IPS DF 19.7 (cell line): ENCODE measurements around the gene SUGCT.
A peak's percentile ranks its signal among the peaks of the same experiment; 100 is the strongest.
"Not testable (repeated sequence)": the region's sequence is repeated elsewhere in the genome, so short reads cannot be mapped to it uniquely, and the experiment has no call there.

ENCODE experiments used
- DNase-seq: peaks from one replicate; pipeline ENCODE4 v3.0.0-alpha.2; 2013; ENCODE audit warnings: low read depth, low spot score

SUGCT gene

DNA sequence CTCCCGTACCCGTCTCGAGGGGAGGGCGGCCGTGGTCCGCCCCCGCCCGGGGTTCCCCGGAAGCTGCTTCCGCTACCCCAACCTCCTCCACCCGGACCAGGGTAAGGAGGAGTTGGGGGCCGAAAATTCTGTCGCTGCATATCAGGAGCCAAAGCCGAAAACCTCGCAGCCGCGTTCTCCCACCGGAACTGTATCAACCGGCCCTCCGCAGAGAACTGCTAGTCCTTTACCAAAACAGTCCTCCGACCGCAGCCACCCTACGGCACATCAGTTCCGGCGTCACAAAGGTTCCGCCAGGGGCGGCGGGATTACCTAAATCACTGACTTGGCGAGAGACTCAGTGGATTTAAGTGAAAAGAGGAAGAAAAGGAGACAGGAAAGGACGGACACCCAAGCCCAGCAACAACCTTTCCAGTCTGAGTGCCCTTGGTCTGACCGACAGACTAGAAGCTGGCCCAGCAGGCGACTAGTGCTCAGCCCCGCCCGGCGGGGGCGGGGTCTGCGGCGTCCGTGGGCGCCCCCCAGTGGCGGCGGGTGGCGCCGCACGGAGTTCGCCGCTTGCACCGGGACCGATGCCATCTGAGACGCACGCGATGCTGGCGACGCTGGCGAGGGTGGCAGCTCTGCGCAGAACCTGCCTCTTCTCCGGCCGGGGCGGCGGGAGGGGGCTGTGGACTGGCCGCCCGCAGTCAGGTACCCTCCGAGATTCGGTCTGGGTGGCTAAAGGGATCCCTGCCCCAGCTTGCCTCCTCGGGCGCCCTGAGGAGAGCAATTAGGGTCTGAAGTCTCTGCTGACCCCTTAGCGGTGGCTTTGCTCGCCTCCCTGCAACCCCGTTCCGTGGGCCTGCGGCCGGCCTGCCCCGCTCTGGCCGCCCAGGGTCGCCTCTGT, at the start of gene SUGCT, which contains the start of gene MPLKIP:
Gene SUGCT, plus strand, starts transcription at position 578 of the 889 bp plus-strand sequence.
Gene MPLKIP, minus strand, starts transcription at position 195 of the 889 bp plus-strand sequence. Its CDS starts 55 bp downstream, at position 140.
- DNase-seq: peak; percentile 38

DNA sequence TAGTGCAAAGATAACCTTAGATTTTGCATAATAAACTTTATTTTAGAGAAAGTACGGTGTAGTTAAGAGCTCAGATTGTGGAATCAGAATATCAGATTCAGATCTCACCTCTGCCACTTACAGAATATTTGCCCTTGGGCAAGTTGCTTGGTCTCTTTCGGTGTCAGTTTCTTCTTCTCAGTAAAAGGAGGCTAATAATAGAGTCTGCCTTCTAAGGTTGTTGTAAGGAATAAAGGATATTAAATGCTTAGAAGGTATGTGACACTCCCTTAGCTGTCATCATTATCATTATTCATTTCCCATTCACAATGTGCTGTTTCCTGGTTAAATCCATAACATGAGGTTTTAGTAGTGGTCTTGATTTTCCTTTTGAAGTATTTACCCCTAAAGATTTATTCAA, 42.6 kb upstream of the SUGCT start:
- no peak for DNase-seq

DNA sequence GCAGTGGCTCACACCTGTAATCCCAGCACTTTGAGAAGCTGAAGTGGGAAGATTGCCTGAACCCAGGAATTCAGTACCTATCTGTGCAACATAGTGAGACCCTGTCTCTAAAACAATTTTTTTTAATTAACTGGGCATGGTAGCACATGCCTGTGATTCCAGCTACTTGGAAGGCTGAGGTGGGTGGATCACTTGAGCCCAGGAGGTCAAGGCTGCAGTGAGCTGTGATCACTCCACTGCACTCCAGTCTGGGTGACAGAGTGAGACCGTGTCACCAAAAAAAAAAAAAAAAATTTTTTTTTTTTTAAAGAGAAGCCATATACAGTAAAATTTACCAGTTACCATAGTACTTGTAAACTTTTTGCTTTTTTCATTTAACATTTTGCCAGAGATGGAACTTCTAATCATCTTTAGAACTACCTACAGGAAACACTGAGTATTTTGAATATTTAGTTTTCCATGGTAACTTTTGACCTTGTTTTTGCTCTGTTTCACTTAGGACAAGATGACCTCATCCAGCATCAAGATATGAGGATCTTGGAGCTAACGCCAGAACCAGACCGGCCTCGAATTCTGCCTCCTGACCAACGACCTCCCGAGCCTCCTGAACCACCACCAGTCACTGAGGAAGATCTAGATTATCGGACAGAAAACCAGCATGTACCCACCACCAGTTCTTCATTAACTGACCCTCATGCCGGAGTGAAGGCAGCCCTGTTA, 41.0 kb upstream of the SUGCT start:
- no peak for DNase-seq

DNA sequence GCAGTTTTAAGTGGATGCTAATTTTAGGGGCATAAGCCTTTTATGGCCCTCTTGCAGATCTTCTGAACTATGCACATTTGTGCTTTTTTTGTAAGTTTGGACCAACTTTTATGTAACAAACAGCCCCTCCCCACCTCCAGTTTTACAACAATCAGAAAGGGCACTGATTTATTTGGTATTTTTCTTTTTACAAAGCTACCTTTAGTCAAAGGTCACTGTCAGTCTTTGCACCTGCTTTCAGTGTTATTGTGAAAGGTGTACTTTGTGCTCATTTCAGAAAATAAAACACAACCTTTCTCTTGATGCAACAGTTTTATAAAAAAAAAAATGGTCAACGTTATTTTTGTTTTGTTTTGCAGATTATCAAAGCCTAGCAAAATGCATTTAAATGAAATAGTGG, 39.6 kb upstream of the SUGCT start:
- no peak for DNase-seq

DNA sequence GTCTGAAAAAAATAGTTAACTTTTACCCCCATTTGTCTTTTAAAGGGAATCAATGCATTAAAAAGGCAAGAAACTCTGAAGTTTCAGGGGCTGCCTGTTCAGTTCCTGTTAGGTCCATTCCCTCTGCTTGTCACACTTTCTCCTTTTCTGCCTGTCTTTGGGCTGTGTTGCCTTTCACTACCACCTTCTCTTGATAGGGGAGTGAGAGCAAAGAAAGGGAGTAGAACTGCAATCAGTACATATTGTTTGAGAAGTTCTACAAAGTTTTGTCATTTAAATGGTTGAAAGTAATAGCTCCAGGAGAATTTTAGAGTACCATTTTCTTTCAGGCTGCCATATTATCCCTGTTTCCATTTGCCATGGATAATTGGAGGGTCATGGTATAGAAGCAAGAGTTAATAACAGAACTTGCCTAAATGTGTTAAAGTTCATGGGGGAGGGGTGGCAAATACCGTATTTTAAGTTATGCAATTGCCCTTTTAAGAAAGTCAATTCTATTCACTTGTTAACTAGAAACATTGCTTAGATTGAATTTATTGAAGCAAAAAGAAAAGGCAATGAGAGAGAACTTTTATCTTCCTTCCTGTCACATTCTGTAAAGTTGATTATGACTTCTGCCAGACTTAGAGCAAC, 39.0 kb upstream of the SUGCT start:
- DNase-seq: no peak

DNA sequence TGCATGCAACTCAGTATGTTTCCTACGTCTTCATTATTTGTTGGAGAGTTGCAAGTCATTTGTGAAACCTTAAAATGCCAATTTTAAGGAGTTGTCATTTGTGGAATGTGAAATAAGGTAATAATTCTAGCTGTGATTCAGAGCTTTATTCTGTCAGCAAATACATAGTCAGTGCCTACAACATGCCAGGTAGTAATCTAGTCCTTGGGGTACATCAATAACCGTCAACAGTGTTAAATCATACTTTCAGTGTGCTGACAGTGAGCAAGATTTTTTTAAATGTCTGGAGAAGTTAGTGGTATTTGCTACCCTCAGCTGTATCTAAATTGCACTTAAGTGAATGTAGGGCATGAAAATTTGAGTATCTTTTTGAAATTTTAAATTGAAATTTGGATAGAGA, 37.1 kb upstream of the SUGCT start:
- no peak for DNase-seq

DNA sequence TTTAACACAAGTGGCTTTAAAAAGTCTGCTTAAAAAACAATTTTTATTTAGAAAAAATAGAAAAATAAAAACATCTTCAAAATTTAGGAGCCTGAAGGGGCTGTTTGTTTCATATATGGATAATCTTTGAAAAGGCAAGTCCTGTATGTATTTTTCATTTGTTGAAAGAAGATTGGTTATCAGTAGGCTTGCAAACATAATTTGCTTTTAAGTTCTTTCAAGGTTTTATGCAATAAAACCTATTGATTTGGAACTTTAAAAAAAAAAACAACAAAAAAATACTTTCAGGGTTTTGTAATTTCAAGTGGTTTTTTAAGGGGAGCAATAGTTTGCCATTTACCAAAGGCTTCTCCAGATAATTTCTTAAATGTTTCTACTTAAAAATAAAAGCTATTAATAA, 36.0 kb upstream of the SUGCT start:
- DNase-seq: no peak

DNA sequence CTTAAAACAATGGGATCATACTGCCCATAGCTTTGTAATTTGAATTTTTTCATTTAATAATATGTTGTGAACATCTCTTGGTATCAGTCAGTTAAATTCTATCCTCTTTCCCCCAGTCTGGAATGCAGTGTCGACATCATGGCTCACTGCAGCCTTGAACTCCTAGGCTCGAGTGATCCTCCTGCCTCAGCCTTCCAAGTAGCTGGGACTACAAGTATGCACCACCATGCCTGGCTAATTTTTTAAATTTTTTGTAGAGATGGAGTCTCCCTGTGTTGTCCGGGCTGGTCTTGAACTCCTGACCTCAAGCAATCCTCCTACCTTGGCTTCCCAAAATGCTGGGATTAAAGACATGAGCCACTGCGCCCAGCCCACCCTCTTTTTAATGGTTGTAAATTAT, 35.0 kb upstream of the SUGCT start:
- no peak for DNase-seq

DNA sequence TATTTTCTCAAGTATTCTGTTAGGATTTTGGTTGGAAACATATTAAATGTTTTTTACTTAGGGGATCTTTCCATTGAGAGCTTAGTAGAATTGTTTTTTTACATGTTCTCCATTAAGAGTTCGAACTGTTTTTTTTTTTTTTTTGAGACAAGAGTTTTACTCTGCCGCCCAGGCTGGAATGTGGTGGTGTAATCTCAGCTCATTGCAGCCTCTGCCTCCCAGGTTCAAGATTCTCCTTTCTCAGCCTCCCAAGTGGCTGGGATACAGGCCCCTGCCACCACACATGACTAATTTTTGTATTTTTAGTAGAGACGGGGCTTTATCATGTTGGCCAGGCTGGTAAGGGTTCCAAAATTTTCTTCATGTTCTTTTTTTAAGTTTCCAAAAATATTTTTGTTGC, 33.6 kb upstream of the SUGCT start:
- DNase-seq: no peak

DNA sequence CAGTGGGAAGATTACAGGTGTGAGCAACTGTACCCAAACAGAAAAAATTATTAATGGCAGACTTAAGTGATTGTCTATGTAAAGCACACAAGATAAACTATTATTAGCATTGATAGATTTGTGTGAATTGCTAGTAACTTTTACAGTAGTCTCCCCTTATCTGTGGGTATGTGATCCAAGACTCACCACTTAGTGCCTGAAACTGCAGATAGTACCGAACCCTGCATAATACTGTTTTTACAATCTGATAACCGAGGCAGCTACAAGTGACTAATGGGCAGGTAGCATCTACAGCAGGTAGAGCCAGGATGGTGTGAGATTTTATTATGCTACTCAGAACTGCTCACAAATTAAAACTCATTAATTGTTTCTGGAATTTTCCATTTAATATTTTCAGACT, 31.9 kb upstream of the SUGCT start:
- DNase-seq: no peak

DNA sequence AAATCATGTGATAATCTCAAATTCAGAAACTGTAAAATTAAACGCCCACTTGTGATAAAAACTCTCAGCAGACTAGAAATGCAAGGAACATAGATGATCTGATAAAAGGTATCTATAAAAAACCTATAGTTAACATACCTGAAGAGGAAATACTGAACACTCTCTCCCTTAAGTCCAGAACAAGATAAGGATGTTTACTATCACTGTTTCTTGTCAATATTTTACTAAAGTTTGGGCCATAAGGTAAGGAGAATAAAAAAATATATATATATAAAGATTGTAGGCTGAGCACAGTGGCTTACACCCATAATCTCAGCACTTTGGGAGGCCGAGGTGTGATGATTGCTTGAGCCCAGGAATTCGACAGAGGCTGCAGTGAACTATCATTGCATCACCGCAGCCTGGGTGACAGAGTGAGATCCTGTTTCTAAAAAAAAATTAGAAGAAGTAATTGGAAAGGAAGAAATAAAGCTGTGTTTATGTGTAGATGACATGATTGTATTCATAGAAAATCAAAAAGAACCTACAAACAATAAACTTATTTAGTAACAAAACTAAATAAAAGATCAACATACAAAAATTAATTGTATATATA, 28.8 kb upstream of the SUGCT start:
- DNase-seq: no peak

DNA sequence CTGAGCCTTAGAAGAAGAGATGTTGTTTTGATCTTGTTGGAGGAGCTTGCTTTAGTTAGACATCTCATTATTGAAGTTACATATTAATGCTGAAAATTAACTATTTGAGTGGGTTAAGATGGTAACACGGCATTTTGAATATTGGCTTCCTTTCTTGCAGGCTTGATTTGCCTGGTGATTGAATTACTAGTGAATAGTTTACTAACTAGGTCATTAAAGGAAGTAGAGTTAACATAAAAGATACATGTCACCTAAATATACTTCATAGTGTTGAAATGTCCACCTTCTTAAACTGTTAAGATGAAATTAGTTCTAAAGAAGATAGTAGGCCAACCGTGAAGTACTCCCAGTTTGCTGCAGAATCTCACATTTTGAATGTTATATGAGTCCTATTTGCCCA, 18.9 kb upstream of the SUGCT start:
- no peak for DNase-seq

DNA sequence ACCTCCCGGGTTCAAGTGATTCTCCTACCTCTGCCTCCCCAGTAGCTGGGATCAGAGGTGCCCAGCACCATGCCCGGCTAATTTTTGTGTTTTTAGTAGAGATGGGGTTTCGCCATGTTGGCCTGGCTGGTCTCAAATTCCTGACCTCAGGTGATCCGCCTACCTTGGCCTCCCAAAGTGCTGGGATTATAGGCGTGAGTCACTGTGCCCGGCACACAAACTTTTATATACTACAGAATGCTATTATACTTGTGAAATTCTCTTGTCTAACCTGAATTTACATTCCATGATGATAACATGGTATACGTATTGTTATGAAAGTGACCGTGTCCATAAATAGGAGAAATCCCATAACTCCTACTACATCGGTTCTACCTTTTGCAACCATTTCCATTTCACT, 17.6 kb upstream of the SUGCT start:
- not testable (repeated sequence) for DNase-seq

DNA sequence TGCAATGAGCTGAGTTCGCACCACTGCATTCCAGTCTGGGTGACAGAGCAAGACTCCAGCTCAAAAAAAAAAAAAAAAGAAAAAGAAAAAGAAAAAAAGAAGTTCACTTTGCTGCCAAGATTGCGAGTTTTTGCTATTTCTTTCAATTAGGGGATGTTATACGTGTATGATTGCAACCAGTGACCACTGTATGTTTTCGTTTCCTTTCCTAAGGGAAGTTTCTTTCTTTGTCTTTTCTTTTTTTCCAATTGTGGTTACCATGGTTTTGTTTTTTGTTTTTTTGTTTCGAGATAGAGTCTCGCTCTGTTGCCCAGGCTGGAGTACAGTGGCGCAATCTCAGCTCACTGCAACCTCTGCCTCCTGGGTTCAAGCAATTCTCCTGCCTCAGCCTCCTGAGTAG, 16.6 kb upstream of the SUGCT start:
- DNase-seq: not testable (repeated sequence)

DNA sequence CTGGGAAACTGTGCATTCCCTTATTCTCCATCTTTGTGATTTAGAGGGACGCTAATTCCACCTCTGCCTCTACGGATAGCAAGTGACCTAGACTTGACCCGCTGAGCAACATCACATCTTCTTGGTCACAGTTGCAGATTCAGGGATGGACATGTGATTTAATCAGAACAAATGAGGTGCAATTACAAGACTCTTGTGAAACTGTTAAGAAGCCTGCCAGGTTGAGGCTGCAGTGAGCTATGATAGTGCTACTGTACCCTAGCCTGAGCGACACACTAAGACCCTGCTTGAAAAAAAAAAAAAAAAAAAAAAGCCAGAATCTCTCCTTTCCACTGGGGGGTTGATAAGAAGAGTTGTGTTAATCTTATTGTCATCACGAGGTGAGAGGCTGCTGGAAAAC, 14.8 kb upstream of the SUGCT start:
- DNase-seq: no peak

DNA sequence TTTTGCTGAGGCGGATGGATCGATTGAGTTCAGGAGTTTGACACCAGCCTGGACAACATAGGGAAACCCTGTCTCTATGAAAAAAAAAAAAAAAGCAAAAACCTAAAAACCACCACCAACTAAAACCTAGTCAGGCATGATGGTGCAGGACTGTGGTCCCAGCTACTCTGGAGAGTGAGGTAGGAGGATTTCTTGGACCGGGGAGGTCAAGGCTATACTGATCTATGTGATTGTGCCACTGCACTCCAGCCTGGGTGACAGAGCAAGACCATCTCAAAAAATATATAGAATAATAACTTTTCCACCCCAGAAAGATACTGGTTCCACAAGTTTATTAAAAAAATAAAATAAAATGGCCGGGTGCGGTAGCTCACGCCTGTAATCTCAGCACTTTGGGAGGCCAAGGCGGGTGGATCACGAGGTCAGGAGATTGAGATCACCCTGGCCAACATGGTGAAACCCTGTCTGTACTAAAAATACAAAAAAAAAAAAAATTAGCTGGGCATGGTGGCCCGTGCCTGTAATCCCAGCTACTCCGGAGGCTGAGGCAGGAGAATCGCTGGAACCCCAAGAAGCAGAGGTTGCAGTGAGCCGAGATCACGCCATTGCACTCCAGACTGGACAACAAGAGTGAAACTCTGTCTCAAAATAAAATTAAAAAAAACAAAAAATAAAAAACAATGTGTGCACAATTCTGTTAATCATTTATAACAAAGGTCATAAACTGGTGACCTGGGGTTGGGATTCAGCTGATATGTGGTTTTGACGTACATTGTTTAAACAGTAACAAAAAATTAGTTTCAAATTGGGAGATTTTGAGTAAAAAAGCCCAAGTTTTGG, 12.5 kb upstream of the SUGCT start:
- not testable (repeated sequence) for DNase-seq

DNA sequence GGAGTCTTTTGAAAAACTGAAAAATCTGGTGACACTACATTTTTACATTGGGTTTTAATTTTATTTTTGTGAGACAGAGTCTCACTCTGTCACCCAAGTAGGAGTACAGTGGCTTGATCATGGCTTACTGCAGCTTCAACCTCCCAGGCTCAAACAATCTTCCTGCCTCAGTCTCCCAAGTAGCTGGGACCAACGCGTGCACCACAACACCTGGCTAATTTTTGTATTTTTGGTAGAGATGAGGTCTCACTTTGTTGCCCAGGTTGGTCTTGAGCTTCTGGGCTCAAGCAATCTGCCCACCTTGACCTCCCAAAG, 11.9 kb upstream of the SUGCT start:
- no peak for DNase-seq

DNA sequence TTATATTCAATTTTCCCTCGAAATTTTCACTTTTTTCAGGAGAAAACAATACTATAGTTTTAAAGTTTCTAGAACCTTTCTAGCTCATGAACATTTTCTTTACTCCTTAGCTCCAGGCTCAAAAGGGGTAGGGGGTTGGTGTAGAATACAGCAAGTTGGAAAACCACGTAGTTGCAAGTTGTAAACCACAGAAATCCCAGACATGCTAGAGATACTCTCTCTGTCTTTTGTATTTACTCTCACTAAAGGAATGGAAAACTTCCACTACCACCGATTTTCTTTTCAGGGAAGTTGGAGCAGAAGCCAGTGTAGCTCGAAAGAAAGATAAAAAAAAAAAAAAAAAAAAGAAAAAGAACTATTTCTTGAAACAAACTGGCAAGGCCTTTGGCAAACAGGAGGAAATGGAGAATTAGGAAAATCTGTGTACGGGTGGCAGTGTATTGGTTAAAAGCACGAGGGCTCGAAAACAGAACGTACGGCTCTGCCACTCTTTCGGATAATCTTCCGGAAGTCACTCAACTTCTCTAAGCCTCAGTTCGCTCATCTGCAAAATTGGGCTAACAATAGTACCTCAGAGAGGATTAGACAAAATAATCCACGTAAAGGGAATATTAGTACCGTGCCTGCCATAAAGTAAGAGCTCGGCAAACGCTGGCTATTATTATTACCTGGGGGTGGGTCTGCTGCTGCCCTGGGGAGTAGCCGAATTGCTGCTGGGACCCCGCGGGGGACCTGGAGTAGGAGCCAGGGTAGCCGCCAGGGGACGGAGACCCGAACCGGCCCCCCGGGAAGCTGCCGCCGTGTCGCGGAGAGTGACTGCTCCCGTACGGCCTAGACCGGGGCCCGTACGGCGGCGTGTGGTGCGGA, 1.0 kb upstream of the SUGCT start:
- DNase-seq: no peak

DNA sequence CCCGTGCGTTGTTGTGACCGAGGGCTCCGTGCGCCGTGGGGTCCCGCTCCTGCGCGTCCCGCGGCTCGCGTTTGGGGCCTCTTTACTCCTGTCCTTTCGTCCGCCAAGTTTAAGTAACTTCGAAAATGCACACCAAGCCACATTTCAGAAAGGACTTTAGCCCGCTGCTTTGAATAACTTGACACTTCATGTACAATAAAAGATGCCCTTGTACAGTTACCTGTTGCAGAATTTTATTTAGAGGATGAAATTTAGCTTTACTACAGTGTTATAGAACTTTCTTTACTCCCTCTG, 459 bp downstream of the SUGCT start:
- no peak for DNase-seq

DNA sequence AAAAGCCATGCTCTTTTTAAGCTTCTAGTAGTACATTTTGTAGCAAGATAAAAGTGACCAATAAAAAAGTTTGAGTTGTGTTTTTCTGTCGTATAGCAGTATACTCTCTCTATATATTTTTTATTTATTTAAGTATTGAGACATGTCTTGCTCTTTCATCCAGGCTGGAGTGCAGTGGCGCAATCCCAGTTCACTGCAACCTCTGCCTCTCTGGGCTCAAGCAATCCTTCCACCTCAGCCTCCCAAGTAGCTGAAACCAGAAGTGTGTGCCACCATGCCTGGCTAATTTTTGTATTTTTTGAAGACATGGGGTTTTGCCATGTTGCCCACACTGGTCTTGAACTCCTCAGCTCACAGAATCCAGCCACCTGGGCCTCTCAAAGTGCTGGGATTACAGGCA, 2.8 kb downstream of the SUGCT start:
- no peak for DNase-seq

DNA sequence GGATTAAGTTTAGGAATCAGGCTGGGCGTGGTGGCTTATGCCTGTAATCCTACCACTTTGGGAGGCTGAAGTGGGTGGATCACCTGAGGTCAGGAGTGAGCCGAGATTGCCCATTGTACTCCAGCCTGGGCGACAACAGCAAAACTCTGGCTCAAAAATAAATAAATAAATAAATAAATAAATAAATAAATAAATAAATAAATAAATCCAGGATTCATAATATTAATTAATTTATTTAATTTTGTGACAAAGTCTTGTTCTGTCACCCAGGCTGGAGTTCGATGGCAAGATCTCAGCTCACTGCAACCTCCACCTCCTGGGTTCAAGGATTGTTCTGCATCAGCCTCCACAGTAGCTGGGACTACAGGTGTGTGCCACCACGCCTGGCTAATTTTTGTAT, 4.2 kb downstream of the SUGCT start:
- DNase-seq: no peak
